NB4 (cell line): ENCODE results near the gene IL32.

Experiments used
- DNase-seq: peaks from one replicate; pipeline ENCODE4 v3.0.0; 2010; ENCODE audit warnings: low read depth
- H3K4me3 ChIP-seq: one replicate; pipeline ENCODE4 v1.5.1; 2011; ENCODE audit warnings: mild to moderate bottlenecking, low read depth, low read length, moderate library complexity
- CTCF ChIP-seq: IDR thresholded peaks from one replicate; pipeline ENCODE4 v1.5.1; 2012; ENCODE audit warnings: low read depth, low read length
- MAX ChIP-seq: IDR thresholded peaks from 2 replicates; pipeline ENCODE4 v1.6.1; 2011; ENCODE audit warnings: low read depth, low read length
- MYC ChIP-seq: IDR thresholded peaks from 2 replicates; pipeline ENCODE4 v1.6.1; 2011; ENCODE audit warnings: low read depth, low read length
- POLR2A ChIP-seq: IDR thresholded peaks from 2 replicates; pipeline ENCODE4 v1.6.1; 2011; ENCODE audit warnings: mild to moderate bottlenecking; ENCODE audit not compliant: insufficient read length; ENCODE audit errors: extremely low read depth

The IL32 gene

GRCh38 chr16:3020247-3020603 is 45.2 kb upstream of the IL32 start, which contains the start of gene TNFRSF12A:
Gene TNFRSF12A (plus strand): TSS chr16:3020368. CDS start chr16:3020398, 30 bp downstream.
- peak; percentile 85 for DNase-seq
- TF ChIP-seq CTCF, result no peak
- peak; percentile 53 for TF ChIP-seq MAX
- TF ChIP-seq POLR2A, result peak; percentile 87
- H3K4me3 ChIP-seq, result peak within 1 kb of the TSS; percentile 73

GRCh38 chr16:3020604-3021448 is 44.6 kb upstream of the IL32 start:
- DNase-seq, result peak; percentile 69
- H3K4me3 ChIP-seq, result peak overlapping the region; percentile 73
- TF ChIP-seq MAX, result 0 out of 2 replicates have a peak, but pooled peaks have one; percentile 43
- no peak for TF ChIP-seq MYC
- no peak for TF ChIP-seq POLR2A

- H3K4me3 ChIP-seq, result peak overlapping the region; percentile 73
- no peak for TF ChIP-seq MYC
- TF ChIP-seq CTCF, result peak; percentile 23
- DNase-seq, result peak; percentile 86
These were observed 43.8 kb upstream of the IL32 start for GRCh38 chr16:3021449-3022207.

GRCh38 chr16:3022208-3022683 is 43.2 kb upstream of the IL32 start:
- DNase-seq, result peak; percentile 86
- TF ChIP-seq MAX (no peak), POLR2A (no peak), MYC (no peak), CTCF (no peak)
- H3K4me3 ChIP-seq, result peak overlapping the region; percentile 73

GRCh38 chr16:3022684-3023414 is 42.6 kb upstream of the IL32 start:
- H3K4me3 ChIP-seq, result peak overlapping the region; percentile 71
- no peak for TF ChIP-seq CTCF
- TF ChIP-seq POLR2A, result no peak
- TF ChIP-seq MAX, result no peak
- no peak for TF ChIP-seq MYC
- peak; percentile 69 for DNase-seq

GRCh38 chr16:3023415-3023668 is 42.1 kb upstream of the IL32 start:
- TF ChIP-seq POLR2A, result no peak
- TF ChIP-seq MYC, result no peak
- no peak for TF ChIP-seq CTCF
- TF ChIP-seq MAX, result no peak
- H3K4me3 ChIP-seq, result peak overlapping the region; percentile 71
- no peak for DNase-seq
